ENCODE data around the gene ACTA1.

DNA sequence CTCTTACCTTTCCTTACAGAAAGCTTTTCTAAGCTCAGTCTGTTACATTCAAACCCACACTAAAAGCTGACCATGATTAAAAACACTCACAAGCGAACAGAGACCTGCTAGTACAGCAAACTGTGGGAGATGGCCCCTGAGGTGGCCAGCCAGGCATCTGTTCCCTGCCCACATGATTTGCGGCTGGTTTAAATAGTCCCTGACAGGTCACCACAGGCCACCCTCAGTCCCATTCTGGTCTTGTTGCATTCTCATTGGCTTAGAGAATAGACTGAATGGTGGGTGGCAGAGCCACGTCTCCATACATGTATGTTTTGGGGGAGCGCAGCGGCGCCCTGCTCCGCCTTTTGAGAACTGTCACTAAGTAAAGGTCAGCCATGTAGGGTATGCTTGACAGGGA, 2.3 kb upstream of the ACTA1 start:
- TF ChIP-seq, protein P1, sequence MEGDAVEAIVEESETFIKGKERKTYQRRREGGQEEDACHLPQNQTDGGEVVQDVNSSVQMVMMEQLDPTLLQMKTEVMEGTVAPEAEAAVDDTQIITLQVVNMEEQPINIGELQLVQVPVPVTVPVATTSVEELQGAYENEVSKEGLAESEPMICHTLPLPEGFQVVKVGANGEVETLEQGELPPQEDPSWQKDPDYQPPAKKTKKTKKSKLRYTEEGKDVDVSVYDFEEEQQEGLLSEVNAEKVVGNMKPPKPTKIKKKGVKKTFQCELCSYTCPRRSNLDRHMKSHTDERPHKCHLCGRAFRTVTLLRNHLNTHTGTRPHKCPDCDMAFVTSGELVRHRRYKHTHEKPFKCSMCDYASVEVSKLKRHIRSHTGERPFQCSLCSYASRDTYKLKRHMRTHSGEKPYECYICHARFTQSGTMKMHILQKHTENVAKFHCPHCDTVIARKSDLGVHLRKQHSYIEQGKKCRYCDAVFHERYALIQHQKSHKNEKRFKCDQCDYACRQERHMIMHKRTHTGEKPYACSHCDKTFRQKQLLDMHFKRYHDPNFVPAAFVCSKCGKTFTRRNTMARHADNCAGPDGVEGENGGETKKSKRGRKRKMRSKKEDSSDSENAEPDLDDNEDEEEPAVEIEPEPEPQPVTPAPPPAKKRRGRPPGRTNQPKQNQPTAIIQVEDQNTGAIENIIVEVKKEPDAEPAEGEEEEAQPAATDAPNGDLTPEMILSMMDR (IDR thresholded peaks at IDR 0.05; ENCODE audit: low read depth, low read length) = no peak
- TF ChIP-seq POLR2A (IDR thresholded peaks at IDR 0.05; ENCODE audit: extremely low read depth, insufficient read length) = no peak
- TF ChIP-seq MYC (IDR thresholded peaks at IDR 0.05; ENCODE audit: low read depth, low read length) = no peak
